ENCODE results near the gene NCBP3.
"Not testable (repeated sequence)": the region's sequence is repeated elsewhere in the genome, so short reads cannot be mapped to it uniquely, and the experiment has no call there.

NCBP3 gene

DNA sequence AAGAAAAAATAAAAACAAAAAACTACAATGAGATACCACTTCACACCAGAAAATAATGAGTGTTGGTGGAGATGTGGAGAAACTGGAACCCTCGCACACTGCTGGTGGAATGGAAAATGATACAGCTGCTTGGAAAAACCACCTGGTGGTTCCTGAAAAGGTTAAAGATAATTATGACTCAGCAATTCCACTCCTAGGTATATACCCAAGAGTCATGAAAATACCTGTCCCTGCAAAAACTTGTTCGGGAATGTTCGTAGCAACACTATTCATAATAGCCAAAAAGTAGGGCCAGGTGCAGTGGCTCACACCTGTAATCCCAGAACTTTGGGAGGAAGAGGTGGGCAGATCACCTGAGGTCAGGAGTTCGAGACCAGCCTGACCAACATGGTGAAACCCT lies 36.9 kb downstream of the NCBP3 start:
- no peak for DNase-seq (ENCODE audit: low spot score)

DNA sequence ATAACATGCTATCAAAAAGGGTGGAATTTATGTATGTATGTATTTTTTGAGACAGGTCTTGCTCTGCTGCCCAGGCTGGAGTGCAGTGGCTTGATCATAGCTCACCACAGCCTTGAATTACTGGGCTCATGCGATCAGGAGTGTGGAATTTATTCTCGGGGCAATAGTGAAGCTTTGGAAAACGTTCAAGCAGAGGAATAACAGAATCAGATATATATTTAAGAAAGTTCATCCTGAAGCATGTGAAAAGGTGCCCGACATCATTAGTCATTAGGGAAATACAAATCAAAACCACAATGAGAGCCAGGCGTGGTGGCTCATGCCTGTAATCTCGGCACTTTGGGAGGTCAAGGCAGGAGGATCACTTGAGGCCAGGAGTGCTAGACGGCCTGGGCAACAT lies 37.3 kb downstream of the NCBP3 start:
- no peak for DNase-seq (ENCODE audit: low spot score)

DNA sequence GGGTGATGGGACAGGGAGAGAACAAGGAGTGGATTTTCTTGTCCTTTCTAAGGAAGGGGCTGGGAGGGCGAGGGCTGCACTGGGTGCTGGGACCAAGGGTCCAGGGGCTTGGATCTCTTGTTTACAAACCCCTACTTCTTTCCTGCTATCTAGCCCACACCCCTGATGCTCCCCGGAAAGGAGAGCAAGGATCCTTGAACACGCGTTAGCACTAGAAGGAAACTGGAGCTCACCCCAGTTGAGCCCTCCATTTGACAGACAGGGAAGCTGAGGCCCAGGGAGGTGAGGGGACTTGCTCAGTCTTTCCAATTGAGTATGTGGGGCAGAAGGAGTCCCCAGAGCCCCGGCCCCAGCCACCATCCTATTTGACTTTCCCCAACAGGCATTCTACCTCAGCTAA lies 40.5 kb downstream of the NCBP3 start:
- no peak for DNase-seq (ENCODE audit: low spot score)

DNA sequence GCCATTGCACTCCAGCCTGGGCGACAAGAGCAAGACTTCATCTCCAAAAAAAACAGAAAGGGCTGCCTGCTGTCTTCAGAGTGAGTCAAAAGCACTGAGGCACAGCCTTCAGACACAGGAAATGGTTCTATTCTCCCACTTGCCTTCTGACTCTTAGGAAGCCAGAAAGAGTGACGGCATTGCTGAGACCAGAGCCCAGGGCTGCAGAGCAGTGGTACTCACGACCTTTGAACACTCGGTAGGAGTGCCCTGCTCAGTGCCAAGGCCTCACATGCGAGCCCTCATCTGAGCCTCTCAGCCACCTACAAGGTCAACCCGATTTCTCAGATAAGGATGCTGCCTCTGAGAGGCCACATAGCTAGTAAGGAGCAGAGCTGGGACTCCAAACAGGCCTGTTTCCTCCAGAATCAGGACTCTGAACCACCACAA lies 41.5 kb downstream of the NCBP3 start:
- no peak for DNase-seq (ENCODE audit: low spot score)

DNA sequence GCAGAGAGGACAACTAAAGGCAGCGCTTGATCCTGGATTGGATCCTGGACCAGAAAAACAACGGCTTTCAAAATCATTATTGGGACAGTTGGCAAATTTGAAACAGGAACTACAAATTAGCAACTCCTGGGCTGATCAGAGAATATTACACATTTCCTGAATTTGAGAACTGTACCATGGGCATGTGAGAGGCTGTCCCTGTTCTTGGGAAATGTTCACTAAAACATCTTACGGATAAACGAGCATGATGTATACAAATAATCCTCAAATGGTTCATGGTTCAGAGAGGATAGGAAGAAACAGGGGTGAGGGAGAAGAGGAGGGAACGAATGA lies 42.8 kb downstream of the NCBP3 start:
- DNase-seq (ENCODE audit: low spot score): no peak

DNA sequence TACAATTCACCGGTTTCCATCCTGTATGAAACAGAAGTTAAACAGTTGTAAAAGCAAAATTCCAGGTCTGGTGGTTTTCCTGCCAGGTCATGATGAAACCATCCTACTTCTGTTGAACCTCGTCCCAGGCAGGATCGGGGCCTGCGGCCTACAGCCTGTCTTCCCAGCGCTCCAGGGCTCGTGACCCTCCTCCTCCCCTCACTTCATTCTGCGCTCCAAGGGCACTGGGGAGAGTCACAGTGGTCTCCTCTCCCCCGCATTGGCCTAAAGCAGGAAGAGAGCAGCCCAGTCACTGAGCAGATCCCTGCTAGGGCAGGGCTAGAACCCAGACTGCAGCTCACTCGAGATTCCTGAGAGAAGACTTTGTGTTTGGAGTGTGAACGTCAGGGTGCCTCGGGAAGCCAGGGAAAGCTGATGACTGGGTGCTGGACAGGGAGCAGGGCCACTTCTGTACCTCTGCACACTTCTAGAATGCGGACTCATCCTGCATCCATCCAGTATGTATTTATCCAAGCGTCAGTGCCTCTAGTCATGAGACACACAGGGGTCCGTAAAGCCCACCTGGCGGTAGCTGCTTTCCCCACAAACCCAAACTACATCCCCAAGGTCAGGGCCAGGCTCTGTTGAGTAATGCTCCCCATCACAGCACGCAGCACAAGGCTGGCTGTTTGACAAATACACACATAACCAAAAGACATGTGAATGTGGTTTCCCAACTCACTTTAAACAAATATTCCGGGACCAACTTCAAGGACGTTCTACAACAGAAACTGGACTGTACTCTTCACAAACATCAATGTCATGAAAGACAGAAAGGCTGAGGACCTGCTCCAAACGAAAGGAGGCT lies 43.4 kb downstream of the NCBP3 start:
- DNase-seq (ENCODE audit: low spot score): no peak

DNA sequence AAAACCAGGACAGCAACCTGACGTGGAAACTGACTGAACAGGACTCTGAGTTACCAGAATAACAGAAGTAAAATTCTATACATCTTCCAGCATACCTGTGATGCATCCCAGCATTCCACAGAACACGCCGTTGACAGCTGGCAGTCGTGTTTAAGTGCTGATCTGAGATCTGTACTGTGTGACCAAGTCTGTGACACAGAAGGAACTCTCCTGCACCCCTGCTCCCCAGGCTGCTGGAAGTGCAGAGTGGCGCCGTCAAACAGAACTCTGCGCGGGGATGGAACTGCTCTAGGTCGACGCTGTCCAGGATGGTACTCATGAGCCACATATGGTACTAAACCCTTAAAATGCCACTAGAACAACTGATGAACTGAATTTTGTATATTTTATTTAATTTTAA lies 44.3 kb downstream of the NCBP3 start:
- DNase-seq (ENCODE audit: low spot score): no peak

DNA sequence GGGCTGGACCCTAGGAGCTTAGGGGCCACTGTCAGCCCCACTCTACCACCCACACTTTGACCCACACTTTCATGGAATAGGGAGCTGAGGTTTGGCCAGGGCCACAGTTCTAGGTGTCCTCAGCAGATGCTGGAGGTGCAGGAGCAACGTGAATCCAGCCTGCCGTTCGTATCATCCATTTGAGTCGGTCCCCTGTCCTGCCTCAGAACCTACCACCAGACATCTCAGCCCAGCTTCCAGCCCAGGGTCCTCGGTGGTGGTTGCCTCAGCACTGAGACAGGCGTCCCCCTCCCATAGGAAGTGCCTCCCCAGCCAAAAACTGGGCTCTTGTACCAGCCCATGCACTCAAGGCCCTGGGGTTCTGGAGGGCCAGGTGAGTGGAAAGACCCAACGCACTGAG lies 44.7 kb downstream of the NCBP3 start:
- no peak for DNase-seq (ENCODE audit: low spot score)

DNA sequence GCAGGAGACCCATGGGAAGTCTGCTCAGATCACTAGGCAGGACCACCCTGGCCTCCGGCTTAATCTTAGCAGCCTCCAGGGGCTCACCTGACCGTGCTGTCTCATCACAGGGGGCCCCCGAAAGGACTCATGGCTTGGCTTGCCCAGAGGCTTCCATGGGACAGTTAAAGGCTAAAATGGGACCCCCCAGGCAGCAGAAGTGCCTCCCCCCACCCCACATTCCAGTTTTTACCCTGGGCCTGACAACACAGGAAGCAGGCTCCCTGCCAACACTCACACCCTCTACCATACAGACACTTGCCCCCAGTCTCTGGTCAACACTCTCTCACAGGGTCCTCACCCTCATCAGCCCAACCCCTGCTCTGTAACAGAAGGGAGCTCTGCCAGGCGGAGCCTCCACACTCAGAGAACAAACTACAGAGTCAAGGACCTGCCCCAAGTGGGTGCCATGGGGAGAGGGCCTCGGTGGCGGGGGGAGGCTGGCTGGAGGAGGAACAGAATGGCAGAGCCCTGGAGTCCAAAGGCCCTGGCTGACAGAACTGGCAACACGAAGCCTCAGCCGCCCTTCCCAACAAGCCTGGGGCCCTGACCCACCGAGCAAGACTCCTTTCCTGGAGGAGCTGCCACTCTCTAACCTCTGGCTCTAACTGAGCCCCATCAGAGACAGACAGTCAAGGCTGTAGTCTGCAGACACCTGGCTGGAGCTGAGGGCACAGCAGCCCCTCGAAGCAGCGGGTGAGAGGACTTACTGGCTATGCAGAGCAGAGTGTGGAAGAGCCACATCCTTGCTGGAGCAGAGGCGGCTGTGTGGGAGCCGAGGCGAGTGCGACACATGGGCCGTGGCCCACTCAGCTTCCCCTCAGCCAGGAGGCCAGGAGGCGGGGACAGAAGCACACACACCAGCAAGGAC lies 45.4 kb downstream of the NCBP3 start, which contains the start of gene ITGAE:
Gene ITGAE, minus strand, starts transcription at position 827 of the 910 bp plus-strand sequence. Its CDS starts 44 bp downstream, at position 783.
- no peak for DNase-seq (ENCODE audit: low spot score)

DNA sequence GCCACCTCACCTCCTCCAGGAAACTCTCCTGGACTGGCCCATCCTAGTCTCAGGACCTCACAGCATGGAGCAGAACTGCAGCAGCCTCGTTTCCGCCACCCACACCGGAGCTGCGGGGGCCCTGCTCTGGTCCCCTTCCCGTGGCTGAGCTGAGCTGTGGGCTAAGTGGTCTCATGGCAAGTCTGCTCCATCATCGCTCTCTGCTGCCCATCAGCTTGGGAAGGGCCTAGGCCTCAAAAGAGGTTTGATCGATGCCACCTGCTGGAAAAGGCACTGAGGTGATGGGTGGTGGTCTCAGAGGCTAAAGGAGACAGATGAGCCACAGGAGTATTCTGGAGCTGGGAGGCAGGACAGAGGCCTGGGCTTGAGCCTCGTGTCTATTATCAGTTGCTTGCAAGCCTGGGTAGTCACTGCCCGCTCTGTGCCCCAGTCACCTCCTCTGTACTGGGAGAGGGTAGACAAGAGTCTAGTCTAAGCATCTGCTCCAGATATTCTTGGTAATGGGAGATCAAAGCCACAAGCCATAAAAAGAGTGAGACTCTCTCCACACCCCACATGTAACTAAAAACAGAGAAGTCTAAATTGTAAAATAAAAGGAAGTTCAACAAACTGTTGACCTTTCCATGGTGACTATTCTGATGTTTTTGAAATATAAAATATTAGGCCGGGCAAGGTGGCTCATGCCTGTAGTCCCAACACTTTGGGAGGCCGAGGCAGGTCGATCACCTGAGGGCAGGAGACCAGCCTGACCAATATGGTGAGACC lies 46.7 kb downstream of the NCBP3 start:
- no peak for DNase-seq (ENCODE audit: low spot score)

DNA sequence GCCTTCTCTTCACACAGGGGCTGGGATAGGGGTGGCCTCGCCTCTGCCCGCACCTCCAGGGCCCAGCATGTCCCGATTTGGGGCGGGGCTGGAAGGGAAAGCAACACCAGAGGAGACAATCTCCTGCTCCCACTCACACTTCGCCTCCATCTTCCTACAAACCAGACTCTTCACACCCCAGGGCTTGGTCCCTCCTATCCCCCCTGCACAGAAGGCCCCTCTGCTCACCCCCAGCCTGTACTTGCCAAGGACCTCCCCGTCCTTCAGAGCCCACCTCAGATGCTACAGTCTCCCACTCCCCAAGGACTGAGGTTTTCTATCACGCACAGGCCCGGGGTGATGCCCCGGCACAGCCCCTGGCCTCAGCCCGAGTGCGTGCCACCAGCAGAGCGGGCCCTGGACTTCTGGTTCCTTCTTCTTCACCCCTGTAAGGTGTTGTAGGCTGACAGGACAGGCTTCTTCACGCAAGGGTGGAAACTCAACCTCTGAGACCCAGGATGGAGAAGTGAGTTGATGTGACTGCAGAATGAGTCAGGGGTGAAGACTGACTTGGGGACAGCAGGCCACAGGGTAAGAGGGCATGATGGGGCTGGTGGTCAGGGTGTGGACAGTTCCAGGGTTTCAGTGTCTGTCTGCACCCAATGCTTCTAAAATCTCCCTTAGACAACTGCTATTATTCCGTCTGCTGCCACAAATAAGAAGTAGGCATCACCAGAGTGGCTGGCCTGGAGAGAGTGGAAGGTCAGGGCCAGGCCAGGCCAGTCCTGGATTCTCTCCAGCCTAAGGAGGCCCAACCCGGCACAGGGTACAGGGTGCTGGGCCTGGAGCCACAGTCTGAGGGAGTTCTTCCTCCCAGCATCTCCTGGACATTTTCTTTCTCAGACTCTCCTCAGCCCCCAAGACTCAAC lies 47.5 kb downstream of the NCBP3 start:
- DNase-seq (ENCODE audit: low spot score): no peak

DNA sequence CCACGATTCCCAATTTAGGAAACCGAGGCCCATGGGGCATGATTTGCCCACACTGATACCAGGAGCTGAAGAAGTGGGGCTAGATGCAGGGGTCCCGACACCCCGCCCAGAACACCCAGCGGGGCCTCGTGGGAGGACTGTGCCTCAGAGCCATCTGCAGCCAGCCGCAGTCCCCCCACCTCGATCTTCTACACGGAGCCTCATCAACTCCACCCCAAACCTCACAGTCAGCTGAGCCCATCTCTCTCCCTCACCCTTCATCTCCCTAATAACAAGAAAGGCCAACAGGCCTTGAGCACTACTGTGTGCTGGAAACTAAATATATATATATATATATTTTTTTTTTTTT lies 49.2 kb downstream of the NCBP3 start:
- no peak for DNase-seq (ENCODE audit: low spot score)

DNA sequence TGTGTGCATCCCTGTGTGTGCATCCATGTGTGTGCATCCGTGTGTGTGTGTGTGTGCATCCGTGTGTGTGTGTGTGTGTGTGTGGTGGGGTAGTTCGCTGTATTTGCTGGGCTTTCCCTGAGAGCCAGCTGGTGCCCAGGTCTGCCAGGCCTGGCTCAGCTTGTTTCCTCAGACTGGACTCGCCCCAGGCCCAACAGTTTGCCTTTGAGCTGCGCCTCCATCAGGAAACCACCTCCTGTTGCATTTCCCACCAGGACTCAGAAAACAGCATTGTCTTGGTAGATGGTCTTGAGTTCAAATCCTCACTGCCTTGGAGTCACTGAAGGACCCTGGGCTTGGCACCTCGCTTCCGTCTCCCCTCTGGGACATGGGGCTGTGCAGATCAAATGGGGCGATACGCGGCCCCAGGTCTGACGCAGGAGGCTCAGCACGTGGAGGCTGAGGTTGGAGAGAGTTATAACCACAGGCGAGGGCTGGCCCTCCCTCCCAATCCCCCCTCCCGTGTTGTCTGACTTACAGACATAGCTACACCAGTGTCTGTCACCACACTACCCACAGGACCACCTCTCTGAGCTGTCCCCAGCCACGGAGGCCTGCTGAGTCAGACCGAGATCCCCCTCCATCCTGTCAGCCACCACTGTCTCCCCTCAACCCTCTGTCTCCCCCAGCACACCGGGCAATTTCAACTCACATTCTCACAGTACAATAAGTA lies 49.8 kb downstream of the NCBP3 start:
- DNase-seq (ENCODE audit: low spot score): no peak

DNA sequence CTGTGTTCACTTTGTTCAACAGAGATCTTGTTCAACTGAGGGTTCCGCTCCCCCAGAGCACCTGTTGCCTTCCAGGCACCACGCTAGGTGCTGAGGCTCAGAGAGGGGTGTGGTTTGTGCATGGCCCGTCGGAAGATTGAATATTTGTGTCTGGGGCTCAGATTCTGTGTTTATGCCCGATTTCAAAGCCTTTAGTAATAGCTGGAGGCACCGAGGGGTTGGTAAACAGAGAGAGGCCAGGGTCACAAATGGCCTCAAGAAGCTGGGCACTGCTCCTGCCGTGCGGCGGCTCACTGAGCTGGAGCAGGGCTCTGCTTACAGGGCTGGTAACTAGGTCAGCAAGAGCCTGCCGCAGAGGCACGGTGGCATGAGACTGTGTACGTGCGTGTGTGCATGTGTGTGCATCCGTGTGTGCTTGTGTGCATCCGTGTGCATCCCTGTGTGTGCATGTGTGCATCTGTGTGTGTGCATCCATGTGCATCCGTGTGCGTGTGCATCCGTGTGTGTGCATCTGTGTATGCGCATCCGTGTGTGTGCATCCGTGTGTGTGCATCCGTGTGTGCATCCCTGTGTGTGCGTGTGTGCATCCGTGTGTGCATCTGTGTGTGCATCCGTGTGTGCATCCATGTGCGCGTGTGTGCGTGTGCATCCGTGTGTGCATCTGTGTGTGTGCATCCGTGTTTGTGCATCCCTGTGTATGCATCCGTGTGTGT lies 50.5 kb downstream of the NCBP3 start:
- DNase-seq (ENCODE audit: low spot score): no peak

DNA sequence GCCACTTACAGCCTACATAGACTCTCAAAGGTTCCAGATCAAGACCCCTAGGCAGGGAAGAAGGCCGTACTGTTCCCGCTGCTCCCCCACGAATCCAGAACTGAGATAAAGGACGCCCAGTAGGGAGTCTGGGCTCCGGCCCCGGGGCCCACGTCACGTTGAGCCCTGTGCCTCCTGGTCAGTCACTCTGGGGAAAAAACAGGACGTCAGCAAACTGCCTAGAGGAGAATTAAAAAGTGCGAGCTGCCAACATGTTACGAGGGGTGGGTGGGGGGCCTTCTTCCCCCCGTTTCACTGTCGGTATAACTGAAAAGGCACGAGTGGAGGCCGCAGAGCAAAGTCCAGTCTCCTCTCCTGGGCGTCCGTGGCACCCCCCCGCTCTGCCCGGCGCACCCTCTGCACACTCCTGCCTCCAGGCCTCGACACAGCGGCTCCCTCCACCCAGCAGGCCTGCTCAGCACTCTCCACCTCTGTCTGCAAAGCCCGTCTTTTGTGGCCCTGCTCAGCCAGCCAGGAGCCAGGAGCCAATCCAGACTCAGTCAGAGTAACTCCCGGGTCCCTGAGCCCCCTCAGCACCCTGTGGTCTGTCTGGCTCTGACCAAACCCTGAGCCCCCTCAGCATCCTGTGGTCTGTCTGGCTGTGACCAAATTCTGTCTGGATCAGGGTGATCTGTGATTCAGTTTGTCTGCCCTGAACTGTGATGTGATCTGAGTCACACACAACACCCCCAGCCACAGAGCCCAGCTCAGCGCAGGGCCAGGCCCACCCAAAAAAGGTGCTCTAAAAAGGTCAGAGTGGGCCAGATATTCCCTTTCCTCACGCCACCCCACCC lies 51.3 kb downstream of the NCBP3 start:
- DNase-seq (ENCODE audit: low spot score): no peak

DNA sequence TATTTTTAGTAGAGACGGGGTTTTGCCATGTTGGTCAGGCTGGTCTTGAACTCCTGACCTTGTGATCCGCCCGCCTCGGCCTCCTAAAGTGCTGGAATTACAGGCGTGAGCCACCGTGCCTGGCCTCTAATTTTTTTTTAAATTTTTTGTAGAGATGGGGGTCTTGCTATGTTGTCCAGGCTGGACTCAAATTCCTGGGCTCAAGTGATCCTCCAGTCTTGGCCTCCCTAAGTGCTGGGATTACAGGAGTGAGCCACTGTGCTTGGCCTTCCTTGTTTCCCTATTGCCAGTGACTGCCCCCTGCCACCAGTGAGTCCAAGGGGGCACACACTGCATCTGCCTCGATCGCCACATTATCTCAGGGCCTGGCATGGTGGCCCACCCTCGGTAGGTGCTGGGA lies 51.9 kb downstream of the NCBP3 start:
- not testable (repeated sequence) for DNase-seq (ENCODE audit: low spot score)

DNA sequence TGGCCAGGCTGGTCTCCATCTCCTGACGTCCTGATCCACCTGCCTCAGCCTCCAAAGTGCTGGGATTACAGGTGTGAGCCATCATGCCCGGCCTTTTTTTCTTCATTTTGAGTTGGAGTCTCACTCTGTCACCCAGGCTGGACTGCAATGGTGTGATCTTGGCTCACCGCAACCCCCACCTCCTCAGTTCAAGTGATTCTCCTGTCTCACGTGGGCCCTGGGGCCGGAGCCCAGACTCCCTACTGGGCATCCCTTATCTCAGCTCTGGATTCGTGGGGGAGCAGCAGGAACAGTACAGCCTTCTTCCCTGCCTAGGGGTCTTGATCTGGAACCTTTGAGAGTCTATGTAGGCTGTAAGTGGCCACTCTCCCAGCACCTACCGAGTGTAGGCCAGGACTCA lies 52.8 kb downstream of the NCBP3 start:
- not testable (repeated sequence) for DNase-seq (ENCODE audit: low spot score)

DNA sequence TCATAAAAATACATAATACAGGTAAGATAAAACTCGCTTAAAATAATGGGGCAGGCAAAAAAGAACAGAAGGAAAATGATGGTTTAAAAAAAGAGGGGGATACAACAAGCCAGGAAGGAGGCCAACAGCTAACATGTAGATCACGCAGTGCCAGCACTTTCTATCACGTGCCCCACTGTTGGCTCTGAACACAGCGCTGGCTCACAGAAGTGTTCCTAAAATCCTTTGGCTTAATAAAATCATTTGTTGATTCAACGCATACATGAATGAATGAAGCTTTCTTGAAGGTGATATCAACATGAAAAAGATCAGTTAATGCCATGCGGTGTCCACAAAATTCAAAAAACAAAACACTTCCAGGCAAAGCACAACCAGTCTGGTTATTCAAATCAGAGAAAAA lies 53.6 kb downstream of the NCBP3 start:
- DNase-seq (ENCODE audit: low spot score): no peak

DNA sequence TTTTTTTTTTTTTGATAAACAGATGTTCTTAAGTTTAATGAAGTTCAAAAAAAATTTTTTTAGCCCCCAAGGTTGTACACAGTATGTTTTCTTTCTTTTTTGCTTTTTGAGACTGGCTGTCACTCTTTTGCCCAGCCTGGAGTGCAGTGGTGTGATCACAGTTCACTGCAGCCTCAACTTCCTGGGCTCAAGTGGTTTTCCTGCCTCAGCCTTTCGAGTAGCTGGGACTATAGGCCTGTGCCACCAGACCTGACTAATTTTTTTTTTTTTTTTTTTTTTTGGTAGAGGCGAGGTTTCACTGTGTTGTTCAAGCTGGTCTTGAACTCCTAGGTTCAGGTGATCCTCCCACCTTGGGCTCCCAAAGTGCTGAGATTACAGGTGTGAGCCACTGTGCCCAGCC lies 57.8 kb downstream of the NCBP3 start:
- DNase-seq (ENCODE audit: low spot score): no peak
